SK-MEL-5 (cell line): ENCODE data around the gene NARF. TPM values are rescaled to one million over a fixed set of nuclear protein-coding genes. Genes with fewer than 3 reads are reported as not detected.
"Not testable (repeated sequence)": the region's sequence is repeated elsewhere in the genome, so short reads cannot be mapped to it uniquely, and the experiment has no call there.

Experiments used
- DNase-seq: peaks from one replicate; pipeline ENCODE4 v3.0.0-alpha.2; 2016; ENCODE audit warnings: low read depth, low spot score
- in situ Hi-C: cut with HindIII; loops from 2 replicates; pipeline ENCODE4 v1.10.0; 2016; ENCODE audit warnings: low sequenced_read_pairs, high pct_unique_total_duplicates, low pct_unique_long_range_greater_than_20kb
- polyA plus RNA-seq, 2 experiments: library from polyadenylated mRNA; depleted of rRNA; stranded (reverse); fragments of >200 nt; gene quantifications; 2 replicates each; pipeline ENCODE4 v1.2.3, GENCODE V29; 2015
- total RNA-seq: library from RNA; depleted of rRNA; stranded (reverse); fragments of >200 nt; shearing (Covaris generic); gene quantifications from 2 replicates; pipeline ENCODE4 v1.2.3, GENCODE V29; 2014; rRNA removed

Gene NARF
- total RNA-seq, result 49.9 and 55.4 TPM in 2 replicates
- 32.5 and 39.6 TPM in 2 replicates for polyA plus RNA-seq (2015; cell fraction: cytosol; rRNA removed)
- 109 and 116 TPM in 2 replicates for polyA plus RNA-seq (2015; cell fraction: nucleus; rRNA removed)

DNA sequence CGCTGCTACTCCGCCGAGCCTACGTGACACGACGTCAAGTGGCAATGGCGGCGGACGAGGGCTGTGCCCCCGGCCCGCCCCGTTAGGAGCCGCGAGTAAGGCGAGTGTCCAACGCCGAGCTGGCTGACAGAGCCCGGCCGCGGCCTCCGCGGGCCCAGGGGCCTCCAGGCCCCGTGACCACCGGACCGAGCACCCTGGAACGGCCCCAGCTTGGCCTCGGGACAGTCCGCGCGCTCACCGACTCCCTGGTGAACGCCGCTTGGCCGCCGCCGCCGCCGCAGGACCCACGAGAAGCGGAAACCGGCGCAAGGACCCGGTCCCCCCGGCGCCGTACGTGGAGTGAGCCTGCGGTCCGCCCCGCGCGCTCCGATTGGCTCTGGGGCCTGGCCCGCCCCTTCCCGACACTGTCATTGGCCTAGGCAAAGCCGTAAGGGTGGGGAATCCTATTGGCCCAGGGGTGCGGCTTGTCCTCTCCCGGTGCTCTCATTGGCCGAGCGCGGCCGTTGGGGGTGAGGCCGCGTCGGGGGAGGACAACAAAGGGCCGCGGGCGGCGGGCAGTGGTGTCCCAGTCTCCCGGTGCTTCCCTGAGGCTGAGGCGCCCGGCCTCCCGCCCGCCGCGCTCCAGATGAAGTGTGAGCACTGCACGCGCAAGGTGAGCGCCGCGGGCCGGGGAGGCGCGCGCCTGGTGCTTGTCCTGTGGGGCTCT, at the start of gene NARF:
Gene NARF, plus strand, starts transcription at position 563 of the 706 bp plus-strand sequence. Its CDS starts 63 bp downstream, at position 626.
- peak; percentile 97 for DNase-seq
- in situ Hi-C loops, result no loop called here

- in situ Hi-C loops, result no loop called here
- DNase-seq, result no peak
Observed at GRCh38 chr17:82408938-82409318, 49.6 kb upstream of the NARF start.

- no peak for DNase-seq
- in situ Hi-C loops, result no loop called here
Observed at GRCh38 chr17:82410014-82410716, 48.4 kb upstream of the NARF start.

- in situ Hi-C loops, result no loop called here
- DNase-seq, result no peak
Observed at GRCh38 chr17:82411396-82412053, 47.0 kb upstream of the NARF start.

- in situ Hi-C loops, result not testable (repeated sequence)
Observed at GRCh38 chr17:82412081-82412480, 46.5 kb upstream of the NARF start.

DNA sequence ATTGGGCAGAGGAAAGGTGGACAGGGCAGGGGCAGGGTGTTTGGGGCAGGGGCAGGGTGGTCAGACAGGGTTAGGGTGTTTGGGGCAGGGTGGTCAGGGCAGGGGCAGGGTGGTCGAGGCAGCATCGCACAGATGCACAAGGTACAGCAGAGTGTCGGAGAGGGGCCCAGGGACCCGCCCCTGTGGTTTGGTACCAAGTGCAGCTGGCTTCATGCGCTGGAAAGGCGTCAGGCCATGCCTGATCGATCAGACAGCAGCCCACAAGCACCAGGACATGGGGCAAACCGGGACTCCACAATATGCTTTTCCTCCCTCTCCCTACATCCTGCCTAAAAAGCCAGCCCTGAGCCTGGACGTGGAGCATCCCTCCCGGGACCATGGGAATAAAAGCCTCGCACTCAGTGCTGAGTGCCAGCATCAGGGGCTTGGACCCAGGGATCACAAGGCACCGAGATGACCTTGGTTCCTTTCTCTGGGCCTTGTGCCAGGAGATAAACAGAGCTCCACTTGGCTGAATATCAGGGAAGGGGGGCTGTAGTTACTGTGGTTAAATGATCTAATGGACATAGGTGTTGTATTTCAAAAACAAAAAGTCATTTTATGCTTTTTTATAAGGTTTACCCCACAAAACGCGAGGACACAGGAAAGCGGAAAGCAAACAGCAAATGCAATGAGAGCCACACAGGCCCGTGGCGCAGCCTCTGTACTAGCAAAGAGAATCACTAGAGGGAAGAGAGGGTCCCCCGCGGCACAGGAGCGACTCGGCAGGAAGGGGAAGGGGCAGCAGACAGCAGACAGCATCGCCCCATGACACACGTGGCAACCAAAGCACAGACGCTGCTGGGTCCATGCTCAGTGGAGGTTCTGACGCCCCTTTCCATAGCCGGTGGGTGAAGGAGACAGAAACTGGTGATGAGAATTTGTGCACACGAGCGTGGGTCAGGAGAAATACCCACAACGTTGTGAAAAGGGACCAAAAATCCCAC, 45.7 kb upstream of the NARF start:
- DNase-seq, result no peak
- in situ Hi-C loops, result no loop called here

More at GRCh38 chr17:82412081-82412480, 46.5 kb upstream of the NARF start:
- DNase-seq, result not testable (repeated sequence)

- in situ Hi-C loops, result no loop called here
- peak; percentile 65 for DNase-seq
Observed at GRCh38 chr17:82414548-82415281, 43.8 kb upstream of the NARF start.

DNA sequence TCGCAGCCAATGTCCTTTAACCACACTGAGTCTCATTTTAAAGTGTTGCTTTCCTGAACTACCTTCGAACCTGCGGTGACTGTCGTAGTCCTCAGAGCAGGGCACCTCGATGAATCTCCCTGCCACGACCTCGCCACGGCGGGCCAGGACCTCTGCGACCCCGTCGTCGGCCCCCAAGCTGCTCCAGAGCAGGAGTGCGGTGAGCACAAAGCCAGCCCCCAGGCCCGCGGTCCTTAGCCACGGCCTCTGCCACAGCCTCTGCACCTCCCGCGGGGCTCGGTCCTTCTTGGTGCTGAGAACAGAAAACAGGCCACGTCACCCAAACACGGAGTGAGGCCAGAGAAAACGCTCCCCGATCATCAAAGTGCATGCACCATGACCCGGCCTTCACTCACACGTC, 43.2 kb upstream of the NARF start:
- no peak for DNase-seq
- in situ Hi-C loops, result no loop called here

- DNase-seq, result no peak
- in situ Hi-C loops, result no loop called here
Observed at GRCh38 chr17:82415786-82416185, 42.8 kb upstream of the NARF start.

DNA sequence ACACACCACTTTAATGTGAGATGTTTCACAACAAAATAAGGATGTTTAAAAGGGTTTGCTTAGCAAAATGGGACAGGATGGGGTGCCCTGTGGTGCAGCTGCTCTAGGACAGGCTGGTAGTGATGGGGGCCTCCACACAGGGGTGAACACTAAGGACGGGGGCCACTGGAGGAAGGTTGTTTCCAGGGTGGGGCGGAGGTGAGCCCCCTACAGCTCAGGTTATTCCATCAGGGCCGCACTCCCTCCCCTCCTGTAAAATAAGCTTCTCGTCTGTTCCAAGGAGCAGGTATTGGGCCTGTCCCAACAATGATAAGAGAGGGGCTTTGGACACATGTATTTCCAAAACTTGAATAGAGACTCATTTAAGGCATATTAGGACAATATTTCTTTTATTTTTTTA, 42.3 kb upstream of the NARF start:
- in situ Hi-C loops, result no loop called here
- no peak for DNase-seq

- peak; percentile 13 for DNase-seq
- in situ Hi-C loops, result no loop called here
Observed at GRCh38 chr17:82416771-82417170, 41.8 kb upstream of the NARF start.

DNA sequence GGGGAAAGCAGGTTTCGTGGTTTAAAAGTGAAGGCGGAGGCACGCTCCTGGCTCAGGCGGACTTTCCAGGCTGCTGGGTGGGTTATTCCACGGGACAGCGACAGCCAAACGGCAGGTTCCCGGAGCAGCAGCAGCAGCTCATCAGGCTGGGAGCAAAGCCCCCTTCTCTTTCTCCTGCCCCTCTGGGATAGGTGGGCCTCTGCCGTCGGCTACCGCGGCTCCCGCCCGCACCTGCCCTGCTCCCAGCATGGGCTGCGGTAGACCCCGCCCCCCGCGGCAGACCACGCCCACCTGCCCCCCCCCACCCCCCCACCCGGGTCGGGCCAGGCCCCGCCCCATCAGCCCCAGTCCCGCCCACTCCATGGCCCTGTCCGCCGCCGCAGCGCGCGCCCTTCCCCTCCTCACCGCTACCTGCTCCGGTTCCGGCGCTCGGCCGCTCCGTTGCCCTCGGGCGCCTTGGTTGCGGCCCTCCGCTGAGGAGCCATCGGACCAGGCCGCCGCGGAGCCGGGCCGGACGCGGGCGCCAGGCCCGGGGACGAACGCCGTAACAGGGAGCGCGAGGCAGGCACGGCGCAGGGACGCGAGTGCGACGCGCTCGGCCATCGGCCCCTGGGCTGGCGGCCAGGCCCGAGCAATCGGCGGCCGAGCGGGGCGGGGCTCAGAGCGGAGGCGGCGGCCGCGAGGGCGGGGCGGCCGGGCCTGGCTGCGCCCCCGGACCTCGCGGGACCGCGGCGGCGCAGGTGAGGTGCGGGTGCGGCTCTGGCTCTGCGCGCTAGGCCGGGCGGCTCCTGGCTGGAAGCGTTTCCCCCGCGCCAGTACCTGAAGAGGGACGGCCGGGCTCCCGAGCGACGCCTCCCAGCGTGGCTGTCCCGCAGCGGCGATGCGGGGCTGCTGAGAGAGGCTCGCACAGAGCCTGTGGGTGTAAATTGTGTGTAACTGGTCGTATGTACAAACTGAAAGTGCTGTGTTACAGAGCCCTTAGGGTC, 40.2 kb upstream of the NARF start, which contains the start of the genes HEXD and OGFOD3:
Gene HEXD, plus strand, starts transcription at position 347 of the 986 bp plus-strand sequence. CDS start 1,453 bp downstream, outside the sequence.
Gene OGFOD3, minus strand, starts transcription at position 586 of the 986 bp plus-strand sequence. Its CDS starts 101 bp downstream, at position 485.
- peak; percentile 76 for DNase-seq
- in situ Hi-C loops, result no loop called here

- no peak for DNase-seq
- in situ Hi-C loops, result no loop called here
Observed at GRCh38 chr17:82419540-82419939, 39.0 kb upstream of the NARF start.

DNA sequence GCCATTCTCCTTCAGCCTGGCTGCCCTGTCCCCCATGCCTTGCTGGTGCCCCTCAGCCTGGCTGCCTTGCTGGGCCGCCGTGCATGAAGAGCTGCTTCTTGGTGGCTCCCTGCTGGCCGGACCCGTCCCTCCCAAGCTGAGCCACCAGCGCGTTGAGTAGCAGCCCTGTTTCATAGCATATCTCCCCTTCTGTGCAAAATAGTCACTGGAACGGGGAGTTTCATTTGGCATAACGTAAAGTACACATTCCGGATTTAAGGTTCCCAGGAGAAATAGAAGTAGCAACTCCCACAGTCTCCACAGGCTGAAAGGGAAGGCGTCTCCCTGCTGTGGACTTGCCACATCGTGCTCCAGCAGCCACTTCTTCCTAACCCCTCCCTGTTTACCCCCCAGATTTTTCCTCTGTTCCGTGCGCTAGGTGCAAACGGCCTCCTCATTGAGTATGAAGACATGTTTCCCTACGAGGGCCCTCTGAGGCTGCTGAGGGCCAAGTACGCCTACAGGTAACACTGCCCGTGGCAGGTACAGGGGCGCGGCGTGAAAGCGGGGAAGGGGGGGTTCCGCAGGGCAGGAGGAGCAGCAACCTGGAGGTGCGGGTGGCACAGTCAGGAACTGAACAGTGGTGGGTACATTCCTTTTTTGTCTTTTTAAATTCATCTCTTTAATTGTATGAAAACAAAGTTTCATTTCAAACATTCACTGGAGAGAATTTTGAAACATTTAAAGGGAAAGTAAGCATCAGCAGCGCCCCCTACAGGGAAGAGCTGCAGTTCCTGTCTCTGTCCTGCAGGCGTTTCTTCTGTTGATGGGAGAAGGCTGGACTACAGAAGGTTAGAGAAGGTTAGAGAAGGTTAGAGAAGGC, 34.3 kb upstream of the NARF start:
- in situ Hi-C loops, result no loop called here
- peak; percentile 45 for DNase-seq

DNA sequence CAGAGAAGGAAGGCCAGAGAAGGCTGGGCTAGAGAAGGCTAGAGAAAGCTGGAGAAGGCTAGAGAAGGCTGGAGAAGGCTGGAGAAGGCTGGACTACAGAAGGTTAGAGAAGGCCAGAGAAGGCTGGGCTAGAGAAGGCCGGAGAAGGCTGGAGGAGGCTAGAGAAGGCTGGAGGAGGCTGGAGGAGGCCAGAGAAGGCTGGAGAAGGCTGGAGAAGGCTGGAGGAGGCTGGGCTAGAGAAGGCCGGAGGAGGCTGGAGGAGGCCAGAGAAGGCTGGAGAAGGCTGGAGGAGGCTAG, 33.7 kb upstream of the NARF start:
- in situ Hi-C loops, result no loop called here
- no peak for DNase-seq
